Tibial artery (tissue), 4 donors: Measurements from ENCODE around the gene UBR3.

ENCODE experiments used
- DNase-seq, 2 donors: peaks; one replicate each; pipeline ENCODE4 v3.0.0-alpha.2; 2019
- H3K27ac ChIP-seq, 2 donors: fragments of 200-600 bp; sonication (generic) in 1 of 2; 1 replicate in 1 of 2; 2 replicates in 1 of 2; pipeline ENCODE4 v1.5.1; 2018 to 2019; ENCODE audit warnings: mild to moderate bottlenecking in 1 of 2
- H3K27me3 ChIP-seq, 2 donors: fragments of 200-600 bp; sonication (generic) in 1 of 2; one replicate each; pipeline versions ENCODE4 v1.5.1 to v1.6.0; 2016 to 2019
- H3K36me3 ChIP-seq, 3 donors: fragments of 200-600 bp; sonication (generic) in 2 of 3; one replicate each; pipeline ENCODE4 v1.5.1; 2016 to 2019; ENCODE audit warnings: mild to moderate bottlenecking in 2 of 3
- H3K4me1 ChIP-seq, 4 donors: fragments of 200-600 bp; sonication (generic) in 2 of 4; 1 replicate in 3 of 4; 2 replicates in 1 of 4; pipeline ENCODE4 v1.5.1; 2016 to 2019
- H3K4me3 ChIP-seq, 2 donors: fragments of 200-600 bp; sonication (generic) in 1 of 2; 1 replicate in 1 of 2; 2 replicates in 1 of 2; pipeline ENCODE4 v1.5.1; 2018 to 2019; ENCODE audit warnings: mild to moderate bottlenecking in 2 of 2
- H3K9me3 ChIP-seq, 3 donors: fragments of 200-600 bp; sonication (generic) in 1 of 3; one replicate each; pipeline ENCODE4 v1.5.1; 2016 to 2019
- CTCF ChIP-seq, 2 experiments: fragments of 200-600 bp in 1 of 2; fragments of 450-650 bp in 1 of 2; IDR thresholded peaks; one replicate each; pipeline ENCODE4 v1.5.1; 2017 to 2019; ENCODE audit warnings: antibody characterized with exemption in 2 of 2, mild to moderate bottlenecking in 1 of 2, moderate library complexity in 1 of 2
- intact Hi-C: fragments of 100-400 bp; cut with DNase I; formaldehyde crosslinking; loops from one replicate; pipeline ENCODE4 v1.15.0; 2023; ENCODE audit warnings: low total_unique reads

The UBR3 gene

GRCh38 chr2:170009209-170009608, 182.0 kb downstream of the UBR3 start:
- TF ChIP-seq CTCF (IDR thresholded peaks at IDR 0.05), result no peak
- Histone ChIP-seq H3K4me3 (no peak overlapping the region), H3K27me3 (no peaks in the 10 kb centered on the region), H3K36me3 (peaks cover 5 to 25% (median 11%) of the 10 kb centered on the region in 3 donors), H3K9me3 (no peaks in the 10 kb centered on the region), H3K27ac (no peak overlapping the region), H3K4me1 (no peaks in the 10 kb centered on the region)
- intact Hi-C loops, result no loop called here
- no peak for DNase-seq

DNA sequence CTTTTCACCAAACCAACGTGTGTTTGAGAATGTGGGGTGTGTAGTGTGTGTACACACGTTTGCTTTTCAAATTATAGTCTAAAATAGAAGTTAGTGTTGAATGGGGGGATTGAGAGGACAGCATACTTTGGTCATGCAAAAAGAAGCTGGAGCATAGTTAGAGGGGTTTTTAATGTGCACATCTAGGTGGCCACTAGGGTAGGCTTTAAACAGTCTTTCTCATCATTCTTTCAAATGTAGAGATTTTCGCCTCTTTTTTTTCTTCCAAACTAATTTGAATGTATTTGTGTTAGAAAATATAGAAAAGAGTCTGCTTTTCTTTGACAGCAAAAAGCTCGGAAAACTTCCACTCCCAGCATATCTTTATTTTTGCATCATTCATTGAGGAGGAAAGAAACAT, 185.5 kb downstream of the UBR3 start:
- Histone ChIP-seq H3K36me3 (peaks cover 0 to under 1% (median under 1%) of the 10 kb centered on the region in 3 donors), H3K27ac (no peak overlapping the region), H3K9me3 (no peaks in the 10 kb centered on the region), H3K4me1 (peaks cover 0 to 10% (median 0%) of the 10 kb centered on the region in 4 donors), H3K27me3 (no peaks in the 10 kb centered on the region), H3K4me3 (no peak overlapping the region)
- no peak for TF ChIP-seq CTCF (IDR thresholded peaks at IDR 0.05)
- no peak for DNase-seq
- intact Hi-C loops, result no loop called here

DNA sequence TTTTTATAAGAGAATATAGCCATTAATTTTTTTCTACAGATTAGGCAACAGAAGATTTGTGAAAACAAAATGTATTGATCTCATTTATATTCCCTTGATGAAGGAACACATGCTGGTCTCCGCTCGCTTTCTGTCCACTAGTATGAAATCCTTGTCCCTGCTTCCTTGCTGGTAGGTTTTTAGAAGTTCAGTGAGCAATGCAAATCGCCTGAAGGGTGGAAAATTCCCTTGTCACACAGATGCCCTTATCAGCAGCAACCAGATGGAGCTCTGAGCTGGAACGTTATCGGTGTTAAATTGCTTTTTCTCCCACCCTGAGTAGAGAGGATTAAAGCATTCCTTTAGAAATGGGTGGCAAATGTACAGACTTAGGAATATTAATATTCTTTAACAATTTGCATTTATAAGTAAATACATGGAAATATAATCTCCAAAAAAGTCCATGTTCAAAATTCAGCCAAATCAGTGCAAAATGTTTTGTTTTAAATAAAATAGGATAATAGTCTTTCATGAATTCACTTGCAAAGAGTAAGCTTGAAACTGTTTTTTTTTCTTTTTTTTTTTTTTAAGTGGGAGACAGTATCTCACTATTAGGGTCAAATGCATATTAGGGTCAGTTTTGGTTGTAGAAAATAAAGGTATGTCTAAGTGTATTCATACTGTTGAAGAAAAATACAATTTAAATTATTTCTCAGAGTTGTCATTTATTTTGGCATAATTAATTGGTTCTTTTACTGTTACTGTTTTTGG, 186.7 kb downstream of the UBR3 start:
- H3K4me1 ChIP-seq, result peaks cover 0 to 16% (median 0%) of the 10 kb centered on the region in 4 donors
- no peaks in the 10 kb centered on the region for H3K36me3 ChIP-seq
- no peaks in the 10 kb centered on the region for H3K9me3 ChIP-seq
- no peak for TF ChIP-seq CTCF (IDR thresholded peaks at IDR 0.05)
- DNase-seq, result no peak
- intact Hi-C loops, result no loop called here
- H3K27me3 ChIP-seq, result no peaks in the 10 kb centered on the region
- no peak overlapping the region for H3K27ac ChIP-seq
- H3K4me3 ChIP-seq, result no peak overlapping the region

DNA sequence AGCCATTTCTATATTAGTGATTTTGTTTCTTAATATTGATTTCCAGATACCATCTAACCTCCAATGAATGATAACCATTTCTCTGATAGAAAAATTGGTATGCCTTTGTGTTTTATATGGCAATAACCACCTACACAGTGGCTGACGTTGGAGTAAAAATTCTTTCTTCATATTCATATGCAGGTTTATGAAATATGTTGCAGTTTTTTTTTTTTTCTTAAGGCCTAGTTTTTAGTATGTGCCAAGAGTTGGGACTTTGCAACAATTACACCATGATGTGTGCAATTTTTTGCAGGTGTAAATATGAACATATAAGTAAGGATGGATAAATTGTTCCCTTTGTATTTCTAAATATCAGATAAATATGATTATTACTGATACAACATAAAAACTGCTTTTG, 187.5 kb downstream of the UBR3 start:
- peaks cover 0 to 16% (median 0%) of the 10 kb centered on the region in 4 donors for H3K4me1 ChIP-seq
- H3K9me3 ChIP-seq, result no peaks in the 10 kb centered on the region
- TF ChIP-seq CTCF (IDR thresholded peaks at IDR 0.05), result no peak
- no peak for DNase-seq
- intact Hi-C loops, result no loop called here
- H3K27me3 ChIP-seq, result no peaks in the 10 kb centered on the region
- no peak overlapping the region for H3K27ac ChIP-seq
- no peaks in the 10 kb centered on the region for H3K36me3 ChIP-seq
- no peak overlapping the region for H3K4me3 ChIP-seq

DNA sequence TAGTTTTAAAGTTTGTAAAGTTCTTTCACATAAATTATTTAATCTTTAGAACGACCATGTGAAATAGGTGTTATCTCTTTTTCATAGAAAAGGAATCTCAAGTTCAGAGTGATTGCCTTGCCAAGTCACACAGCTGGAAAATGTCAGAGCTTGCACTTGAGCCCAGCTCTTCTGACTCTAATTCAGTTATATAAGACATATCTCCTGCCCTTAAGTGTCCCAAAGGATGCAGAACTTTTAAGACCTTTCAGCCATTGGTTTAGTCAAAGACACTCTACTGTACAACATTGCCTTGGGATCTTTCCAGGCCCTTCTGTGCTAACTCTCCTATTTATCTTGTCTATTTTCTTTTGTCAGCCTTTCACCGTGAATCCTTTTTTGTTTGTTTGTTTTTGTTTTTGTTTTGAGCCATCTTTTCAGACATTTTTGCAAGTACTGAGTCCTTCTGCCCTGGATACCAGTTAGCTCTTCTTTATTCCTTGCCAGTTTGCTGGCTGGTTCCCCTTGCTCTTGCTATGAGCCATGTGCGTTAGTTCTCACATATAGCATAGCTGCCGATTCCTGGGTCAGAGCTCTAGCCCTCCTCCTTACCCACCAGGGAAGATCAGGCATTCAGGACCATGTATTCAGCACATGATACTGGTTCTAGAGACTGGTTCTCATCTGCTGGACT, 190.7 kb downstream of the UBR3 start:
- DNase-seq, result no peak
- Histone ChIP-seq H3K27me3 (no peaks in the 10 kb centered on the region), H3K4me1 (peaks cover 0 to 16% (median 0%) of the 10 kb centered on the region in 4 donors), H3K4me3 (no peak overlapping the region), H3K36me3 (peaks cover 2 to 5% (median 3%) of the 10 kb centered on the region in 3 donors), H3K9me3 (no peaks in the 10 kb centered on the region), H3K27ac (no peak overlapping the region)
- no peak for TF ChIP-seq CTCF (IDR thresholded peaks at IDR 0.05)
- intact Hi-C loops, result no loop called here
